A549 (cell line): ENCODE measurements around the gene IFT27. TPM values are rescaled to one million over a fixed set of nuclear protein-coding genes. Genes with fewer than 3 reads are reported as not detected.

ENCODE experiments used
- ATAC-seq, 2 experiments: fragments of 200-7000 bp in 1 of 2; fragments of >200 bp in 1 of 2; cut with Nextera tagmentation in 1 of 2; cut with Tn5 transposase in 1 of 2; 3 replicates each; pipeline versions ENCODE4 v1.8.0 to v1.9.1; 2018 to 2020; ENCODE audit warnings: mild to moderate bottlenecking in 1 of 2, moderate library complexity in 1 of 2
- CTCF ChIA-PET: fragments of 300-600 bp; sonication (Branson Sonifier 250); formaldehyde crosslinking; extraction: SDS; loops from one replicate; lab custom pipeline; 2021; ENCODE audit warnings: antibody characterized with exemption, inconsistent platforms; lab: Yijun Ruan, JAX
- POLR2A ChIA-PET: fragments of 350-600 bp; formaldehyde crosslinking; extraction: SDS; loops from one replicate; lab custom pipeline; 2021; ENCODE audit warnings: antibody characterized with exemption, inconsistent platforms; lab: Yijun Ruan, JAX
- DNase-seq, 2 experiments: peaks; one replicate each; pipeline versions ENCODE4 v3.0.0 to v3.0.0-alpha.2; 2011 to 2016; ENCODE audit warnings: low read depth in 1 of 2, low spot score in 1 of 2
- FAIRE-seq: peaks from 2 replicates; lab custom pipeline; 2011; peaks lifted over from hg19 to GRCh38; lab: Jason Lieb, UNC
- H3K27ac ChIP-seq, 2 experiments: fragments of >200 bp; sonication (Bioruptor Twin); formaldehyde crosslinking; 3 replicates each; pipeline ENCODE4 v1.5.1; 2016 to 2017
- H3K4me1 ChIP-seq: fragments of >200 bp; sonication (Bioruptor Twin); formaldehyde crosslinking; 3 replicates; pipeline ENCODE4 v1.6.1; 2016
- H3K4me2 ChIP-seq: fragments of >200 bp; sonication (Bioruptor Twin); formaldehyde crosslinking; 3 replicates; pipeline ENCODE4 v1.6.1; 2016
- H3K4me3 ChIP-seq: fragments of >200 bp; sonication (Bioruptor Twin); formaldehyde crosslinking; 3 replicates; pipeline ENCODE4 v1.5.1; 2016
- H3K9me3 ChIP-seq: fragments of >200 bp; sonication (Bioruptor Twin); formaldehyde crosslinking; 3 replicates; pipeline ENCODE4 v1.6.1; 2016
- EHF ChIP-seq: fragments of 250-450 bp; sonication (Bioruptor Pico); IDR thresholded peaks from 2 replicates; pipeline ENCODE4 v1.5.0; 2020; ENCODE audit warnings: mild to moderate bottlenecking
- EP300 ChIP-seq, 2 experiments: fragments of >200 bp; sonication (Bioruptor Twin); formaldehyde crosslinking; IDR thresholded peaks; 2 replicates in 1 of 2; 3 replicates in 1 of 2; pipeline ENCODE4 v1.6.1; 2016 to 2017
- ESRRA ChIP-seq: fragments of 150-350 bp; IDR thresholded peaks from 2 replicates; pipeline ENCODE4 v1.6.1; 2014; ENCODE audit warnings: mild to moderate bottlenecking, low read length, borderline replicate concordance
- FOSB ChIP-seq: fragments of 250-450 bp; sonication (Bioruptor Pico); IDR thresholded peaks from 2 replicates; pipeline ENCODE4 v1.5.0; 2020; ENCODE audit warnings: mild to moderate bottlenecking, moderate library complexity
- FOSL2 ChIP-seq, 2 experiments: fragments of 450-650 bp in 1 of 2; fragments of >200 bp in 1 of 2; sonication (Bioruptor Twin) in 1 of 2; formaldehyde crosslinking; IDR thresholded peaks; 2 replicates each; pipeline versions ENCODE4 v1.5.0 to v1.6.1; 2016 to 2020; ENCODE audit warnings: mild to moderate bottlenecking in 1 of 2, moderate library complexity in 1 of 2
- HDAC2 ChIP-seq: fragments of 200-600 bp; sonication (generic); IDR thresholded peaks from 2 replicates; pipeline ENCODE4 v1.6.1; 2016
- HOXB13 ChIP-seq: fragments of 250-450 bp; sonication (Bioruptor Pico); IDR thresholded peaks from 2 replicates; pipeline ENCODE4 v1.5.0; 2020; ENCODE audit warnings: low read depth, mild to moderate bottlenecking, moderate library complexity
- KDM1A ChIP-seq: fragments of 200-600 bp; sonication (generic); IDR thresholded peaks from 2 replicates; pipeline ENCODE4 v1.6.1; 2016; ENCODE audit warnings: low read depth, mild to moderate bottlenecking
- MAFK ChIP-seq: fragments of 450-650 bp; IDR thresholded peaks from 2 replicates; pipeline ENCODE4 v1.6.1; 2014; ENCODE audit not compliant: partially characterized antibody
- MYC ChIP-seq: IDR thresholded peaks from 2 replicates; pipeline ENCODE4 v1.6.1; 2012; ENCODE audit warnings: mild to moderate bottlenecking, inconsistent platforms, low read length, improper control_type of control experiment, borderline replicate concordance
- NFE2L2 ChIP-seq: fragments of 150-350 bp; conservative IDR thresholded peaks from 2 replicates; pipeline ENCODE4 v1.6.1; 2014; ENCODE audit warnings: low read length
- NPAS2 ChIP-seq: fragments of 250-450 bp; sonication (Bioruptor Pico); IDR thresholded peaks from 2 replicates; pipeline ENCODE4 v1.8.0; 2022; ENCODE audit warnings: mild to moderate bottlenecking, moderate library complexity, borderline replicate concordance
- RNF2 ChIP-seq: fragments of 200-600 bp; sonication (generic); IDR thresholded peaks from 2 replicates; pipeline ENCODE4 v1.6.1; 2016; ENCODE audit warnings: low read depth, mild to moderate bottlenecking, antibody characterized with exemption, moderate library complexity, borderline replicate concordance
- TFCP2L1 ChIP-seq: fragments of 250-450 bp; sonication (Bioruptor Pico); IDR thresholded peaks from 2 replicates; pipeline ENCODE4 v1.5.0; 2021; ENCODE audit warnings: mild to moderate bottlenecking
- ZSCAN20 ChIP-seq: fragments of 250-450 bp; sonication (Bioruptor Pico); IDR thresholded peaks from 2 replicates; pipeline ENCODE4 v1.8.0; 2022; ENCODE audit warnings: mild to moderate bottlenecking, moderate library complexity
- WGBS: methylation state at CpG from one replicate; pipeline ENCODE4 v1.1.6; 2017; ENCODE audit errors: missing lambda C conversion rate; 5-methylcytosine and 5-hydroxymethylcytosine counted together
- polyA plus RNA-seq, 4 experiments: library from polyadenylated mRNA; depleted of rRNA in 3 of 4; stranded (reverse); fragments of >200 nt; fragmentation: RNase III in 1 of 4; extraction: RNeasy Plus Mini Kit Qiagen cat#74134 plus additional on column Dnase treatment in 1 of 4; gene quantifications; 2 replicates in 3 of 4; 3 replicates in 1 of 4; pipeline ENCODE4 v1.2.3, GENCODE V29; 2011 to 2017
- TF ChIP-seq, protein P1 (sequence below): fragments of 250-450 bp; sonication (Bioruptor Pico); IDR thresholded peaks from 2 replicates; pipeline ENCODE4 v1.5.0; 2020; ENCODE audit warnings: low read depth, mild to moderate bottlenecking, moderate library complexity
- TF ChIP-seq, protein P2 (sequence below): fragments of 450-650 bp; IDR thresholded peaks from 2 replicates; pipeline ENCODE4 v1.6.1; 2014; ENCODE audit warnings: antibody characterized with exemption
- TF ChIP-seq, protein P3 (sequence below): IDR thresholded peaks from 2 replicates; pipeline ENCODE4 v1.6.1; 2012; ENCODE audit warnings: low read depth, borderline replicate concordance
- TF ChIP-seq, protein P4 (sequence below): fragments of >200 bp; sonication (Bioruptor Twin); formaldehyde crosslinking; IDR thresholded peaks from 3 replicates; pipeline ENCODE4 v1.5.1; 2016
- TF ChIP-seq, protein P5 (sequence below): IDR thresholded peaks from 2 replicates; pipeline ENCODE4 v1.6.1; 2012
- TF ChIP-seq, protein P6 (sequence below): fragments of 150-350 bp; IDR thresholded peaks from 2 replicates; pipeline ENCODE4 v1.6.1; 2014; ENCODE audit warnings: low read depth, mild to moderate bottlenecking, low read length

Gene IFT27
- polyA plus RNA-seq, 2 of the 4 experiments (the other 2 are of a cell fraction): 17.5 to 24.6 TPM

DNA sequence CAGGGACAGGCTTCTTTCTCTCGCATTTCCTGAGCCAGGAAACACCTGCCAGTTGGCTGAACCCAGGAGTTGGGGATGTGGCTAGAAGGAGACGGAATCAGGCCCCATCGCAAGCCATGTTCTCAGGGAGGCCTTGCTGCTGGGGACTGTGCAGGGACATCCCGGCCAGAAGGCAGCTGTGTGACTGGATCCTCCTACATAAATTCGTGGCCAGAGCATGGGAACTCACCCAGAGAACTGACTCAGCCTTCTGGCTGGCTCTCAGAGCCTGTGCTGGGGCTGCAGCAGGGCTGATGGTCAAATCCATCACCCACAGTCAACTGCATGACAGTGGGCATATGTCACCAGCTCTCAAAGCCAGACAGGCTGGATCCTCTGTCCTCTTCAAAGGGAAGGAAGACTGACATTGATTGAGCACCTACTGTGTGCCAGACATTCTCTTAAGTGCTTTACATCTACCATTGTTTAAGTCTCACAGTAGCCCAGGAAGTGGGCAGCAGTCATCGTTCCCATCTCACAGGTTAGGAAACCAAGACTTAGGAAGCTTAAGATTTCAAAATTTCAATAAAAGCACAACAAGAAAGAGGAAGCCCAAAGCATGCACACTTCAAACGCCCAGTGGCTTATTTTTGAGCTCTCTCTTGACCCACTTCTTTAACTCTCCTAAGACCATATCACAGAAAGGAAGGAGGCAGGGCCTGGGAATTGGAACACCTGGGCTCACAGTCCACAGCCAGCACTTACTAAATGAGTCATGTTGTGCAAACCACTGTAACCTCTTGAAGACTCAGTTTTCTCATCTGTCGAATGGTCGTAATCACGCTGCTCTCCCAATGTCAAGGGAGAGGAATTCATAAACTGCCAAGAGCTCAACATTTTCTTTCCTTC is 41.5 kb downstream of the IFT27 start:
- no peaks in the 10 kb centered on the region for H3K9me3 ChIP-seq
- no peaks in the 10 kb centered on the region for H3K4me1 ChIP-seq
- ATAC-seq (no peak), FAIRE-seq (no peak), DNase-seq (no peak)
- WGBS: 72% methylated on average over 5 of the region's 10 CpGs
- ChIA-PET CTCF (interaction anchor here (1.0 to 1.9 kb wide), 2 partner anchors 23 to 111 kb away, joined by 3 to 6 read pairs; no protein-coding TSS in a partner anchor), POLR2A (no interaction called here)
- no peak overlapping the region for H3K27ac ChIP-seq
- H3K4me3 ChIP-seq: no peak overlapping the region
- TF ChIP-seq, protein P1, sequence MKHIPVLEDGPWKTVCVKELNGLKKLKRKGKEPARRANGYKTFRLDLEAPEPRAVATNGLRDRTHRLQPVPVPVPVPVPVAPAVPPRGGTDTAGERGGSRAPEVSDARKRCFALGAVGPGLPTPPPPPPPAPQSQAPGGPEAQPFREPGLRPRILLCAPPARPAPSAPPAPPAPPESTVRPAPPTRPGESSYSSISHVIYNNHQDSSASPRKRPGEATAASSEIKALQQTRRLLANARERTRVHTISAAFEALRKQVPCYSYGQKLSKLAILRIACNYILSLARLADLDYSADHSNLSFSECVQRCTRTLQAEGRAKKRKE: no peak
- no peak for TF ChIP-seq NPAS2 (CRISPR knock-in tag)
- TF ChIP-seq, protein P2, sequence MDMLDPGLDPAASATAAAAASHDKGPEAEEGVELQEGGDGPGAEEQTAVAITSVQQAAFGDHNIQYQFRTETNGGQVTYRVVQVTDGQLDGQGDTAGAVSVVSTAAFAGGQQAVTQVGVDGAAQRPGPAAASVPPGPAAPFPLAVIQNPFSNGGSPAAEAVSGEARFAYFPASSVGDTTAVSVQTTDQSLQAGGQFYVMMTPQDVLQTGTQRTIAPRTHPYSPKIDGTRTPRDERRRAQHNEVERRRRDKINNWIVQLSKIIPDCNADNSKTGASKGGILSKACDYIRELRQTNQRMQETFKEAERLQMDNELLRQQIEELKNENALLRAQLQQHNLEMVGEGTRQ: no peak
- no peak for TF ChIP-seq EHF
- no peak overlapping the region for H3K4me2 ChIP-seq

DNA sequence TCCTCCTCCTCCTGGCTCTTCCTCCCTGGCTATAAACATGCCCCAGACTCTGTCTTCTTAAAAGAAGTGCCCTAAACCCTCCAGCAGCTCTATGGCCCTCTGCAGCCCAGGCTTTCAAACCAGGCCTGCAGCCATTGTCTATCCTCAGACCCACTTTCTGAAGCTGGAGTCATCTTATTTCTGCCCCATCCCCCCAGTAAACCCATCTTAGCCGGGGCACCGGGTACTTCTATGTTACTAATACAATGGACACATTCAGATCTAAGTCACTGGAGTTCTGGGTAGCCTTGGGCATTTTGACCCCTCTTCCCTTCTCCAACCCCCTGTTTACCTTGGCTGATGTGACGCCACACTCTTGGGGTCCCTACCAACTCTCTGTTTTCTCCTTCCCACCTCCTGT is 42.6 kb downstream of the IFT27 start:
- Histone ChIP-seq H3K4me3 (no peak overlapping the region), H3K9me3 (no peaks in the 10 kb centered on the region), H3K4me2 (no peak overlapping the region), H3K27ac (no peak overlapping the region), H3K4me1 (no peaks in the 10 kb centered on the region)
- 59% methylated on average over 3 of the region's 3 CpGs for WGBS
- ATAC-seq (no peak), DNase-seq (no peak), FAIRE-seq (no peak)
- POLR2A ChIA-PET: no interaction called here
- CTCF ChIA-PET: interaction anchor here (1.0 kb wide), 1 partner anchor 110 kb away, joined by 3 read pairs; no protein-coding TSS in a partner anchor
- TF ChIP-seq KDM1A (no peak), EHF (no peak), ZSCAN20 (CRISPR knock-in tag) (no peak), HDAC2 (no peak), FOSB (CRISPR knock-in tag) (no peak), ESRRA (no peak), TFCP2L1 (CRISPR knock-in tag) (no peak), EP300 (IDR thresholded peaks at IDR 0.05) (no peak), NFE2L2 (no peak), RNF2 (no peak), FOSL2 (IDR thresholded peaks at IDR 0.05) (no peak), FOSL2 (CRISPR knock-in tag; IDR thresholded peaks at IDR 0.05) (no peak), HOXB13 (CRISPR knock-in tag) (no peak), MYC (no peak), MAFK (no peak)
- TF ChIP-seq, protein P3, sequence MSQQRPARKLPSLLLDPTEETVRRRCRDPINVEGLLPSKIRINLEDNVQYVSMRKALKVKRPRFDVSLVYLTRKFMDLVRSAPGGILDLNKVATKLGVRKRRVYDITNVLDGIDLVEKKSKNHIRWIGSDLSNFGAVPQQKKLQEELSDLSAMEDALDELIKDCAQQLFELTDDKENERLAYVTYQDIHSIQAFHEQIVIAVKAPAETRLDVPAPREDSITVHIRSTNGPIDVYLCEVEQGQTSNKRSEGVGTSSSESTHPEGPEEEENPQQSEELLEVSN: no peak
- TF ChIP-seq, protein P4, sequence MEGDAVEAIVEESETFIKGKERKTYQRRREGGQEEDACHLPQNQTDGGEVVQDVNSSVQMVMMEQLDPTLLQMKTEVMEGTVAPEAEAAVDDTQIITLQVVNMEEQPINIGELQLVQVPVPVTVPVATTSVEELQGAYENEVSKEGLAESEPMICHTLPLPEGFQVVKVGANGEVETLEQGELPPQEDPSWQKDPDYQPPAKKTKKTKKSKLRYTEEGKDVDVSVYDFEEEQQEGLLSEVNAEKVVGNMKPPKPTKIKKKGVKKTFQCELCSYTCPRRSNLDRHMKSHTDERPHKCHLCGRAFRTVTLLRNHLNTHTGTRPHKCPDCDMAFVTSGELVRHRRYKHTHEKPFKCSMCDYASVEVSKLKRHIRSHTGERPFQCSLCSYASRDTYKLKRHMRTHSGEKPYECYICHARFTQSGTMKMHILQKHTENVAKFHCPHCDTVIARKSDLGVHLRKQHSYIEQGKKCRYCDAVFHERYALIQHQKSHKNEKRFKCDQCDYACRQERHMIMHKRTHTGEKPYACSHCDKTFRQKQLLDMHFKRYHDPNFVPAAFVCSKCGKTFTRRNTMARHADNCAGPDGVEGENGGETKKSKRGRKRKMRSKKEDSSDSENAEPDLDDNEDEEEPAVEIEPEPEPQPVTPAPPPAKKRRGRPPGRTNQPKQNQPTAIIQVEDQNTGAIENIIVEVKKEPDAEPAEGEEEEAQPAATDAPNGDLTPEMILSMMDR: no peak
- TF ChIP-seq, protein P5, sequence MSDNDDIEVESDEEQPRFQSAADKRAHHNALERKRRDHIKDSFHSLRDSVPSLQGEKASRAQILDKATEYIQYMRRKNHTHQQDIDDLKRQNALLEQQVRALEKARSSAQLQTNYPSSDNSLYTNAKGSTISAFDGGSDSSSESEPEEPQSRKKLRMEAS: no peak
- TF ChIP-seq, protein P6, sequence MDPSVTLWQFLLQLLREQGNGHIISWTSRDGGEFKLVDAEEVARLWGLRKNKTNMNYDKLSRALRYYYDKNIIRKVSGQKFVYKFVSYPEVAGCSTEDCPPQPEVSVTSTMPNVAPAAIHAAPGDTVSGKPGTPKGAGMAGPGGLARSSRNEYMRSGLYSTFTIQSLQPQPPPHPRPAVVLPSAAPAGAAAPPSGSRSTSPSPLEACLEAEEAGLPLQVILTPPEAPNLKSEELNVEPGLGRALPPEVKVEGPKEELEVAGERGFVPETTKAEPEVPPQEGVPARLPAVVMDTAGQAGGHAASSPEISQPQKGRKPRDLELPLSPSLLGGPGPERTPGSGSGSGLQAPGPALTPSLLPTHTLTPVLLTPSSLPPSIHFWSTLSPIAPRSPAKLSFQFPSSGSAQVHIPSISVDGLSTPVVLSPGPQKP: no peak
